Tibial artery (tissue), 4 donors: ENCODE measurements around the gene TSPAN5.

Experiments
- DNase-seq, 2 donors: peaks; one replicate each; pipeline ENCODE4 v3.0.0-alpha.2; 2019
- H3K27ac ChIP-seq, 2 donors: fragments of 200-600 bp; sonication (generic) in 1 of 2; 1 replicate in 1 of 2; 2 replicates in 1 of 2; pipeline ENCODE4 v1.5.1; 2018 to 2019; ENCODE audit warnings: mild to moderate bottlenecking in 1 of 2
- H3K27me3 ChIP-seq, 2 donors: fragments of 200-600 bp; sonication (generic) in 1 of 2; one replicate each; pipeline versions ENCODE4 v1.5.1 to v1.6.0; 2016 to 2019
- H3K36me3 ChIP-seq, 3 donors: fragments of 200-600 bp; sonication (generic) in 2 of 3; one replicate each; pipeline ENCODE4 v1.5.1; 2016 to 2019; ENCODE audit warnings: mild to moderate bottlenecking in 2 of 3
- H3K4me1 ChIP-seq, 4 donors: fragments of 200-600 bp; sonication (generic) in 2 of 4; 1 replicate in 3 of 4; 2 replicates in 1 of 4; pipeline ENCODE4 v1.5.1; 2016 to 2019
- H3K4me3 ChIP-seq, 2 donors: fragments of 200-600 bp; sonication (generic) in 1 of 2; 1 replicate in 1 of 2; 2 replicates in 1 of 2; pipeline ENCODE4 v1.5.1; 2018 to 2019; ENCODE audit warnings: mild to moderate bottlenecking in 2 of 2
- H3K9me3 ChIP-seq, 3 donors: fragments of 200-600 bp; sonication (generic) in 1 of 3; one replicate each; pipeline ENCODE4 v1.5.1; 2016 to 2019
- intact Hi-C: fragments of 100-400 bp; cut with DNase I; formaldehyde crosslinking; loops from one replicate; pipeline ENCODE4 v1.15.0; 2023; ENCODE audit warnings: low total_unique reads
- TF ChIP-seq, protein P1 (sequence below), 2 experiments: fragments of 200-600 bp in 1 of 2; fragments of 450-650 bp in 1 of 2; IDR thresholded peaks; one replicate each; pipeline ENCODE4 v1.5.1; 2017 to 2019; ENCODE audit warnings: antibody characterized with exemption in 2 of 2, mild to moderate bottlenecking in 1 of 2, moderate library complexity in 1 of 2

TSPAN5 gene

DNA sequence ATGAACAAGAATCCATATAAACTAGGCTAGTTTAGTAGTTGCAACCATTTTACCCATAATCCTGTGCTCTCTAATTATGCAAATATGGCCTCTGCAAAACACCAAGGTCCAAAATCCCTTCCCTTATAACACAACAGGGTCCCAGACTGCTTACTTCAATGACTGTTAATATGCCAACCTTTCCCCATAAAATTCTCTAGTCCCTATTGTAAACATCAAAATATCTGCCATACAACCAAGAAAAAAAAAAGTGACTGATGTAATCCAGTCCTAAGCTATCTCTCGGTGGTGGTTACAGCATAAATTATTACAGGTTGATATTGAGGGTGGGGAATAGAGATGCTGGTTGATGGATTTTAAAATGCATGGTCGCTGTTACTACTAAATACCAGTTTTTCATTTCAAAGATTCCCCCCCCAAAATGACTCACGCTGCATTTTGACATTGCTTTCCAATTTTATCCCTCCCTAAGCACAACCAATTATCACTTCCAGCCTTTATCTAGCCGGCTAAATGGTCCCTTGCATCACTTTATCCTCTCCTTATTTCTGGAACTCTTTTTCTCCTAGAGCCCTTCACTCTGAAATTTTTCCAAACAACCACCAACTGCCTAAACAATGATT is 44.8 kb downstream of the TSPAN5 start:
- no peak overlapping the region for H3K27ac ChIP-seq
- H3K4me1 ChIP-seq: no peaks in the 10 kb centered on the region
- H3K4me3 ChIP-seq: no peak overlapping the region
- intact Hi-C loops: no loop called here
- H3K27me3 ChIP-seq: no peaks in the 10 kb centered on the region
- no peak for DNase-seq
- no peaks in the 10 kb centered on the region for H3K9me3 ChIP-seq
- H3K36me3 ChIP-seq: no peaks in the 10 kb centered on the region
- TF ChIP-seq, protein P1, sequence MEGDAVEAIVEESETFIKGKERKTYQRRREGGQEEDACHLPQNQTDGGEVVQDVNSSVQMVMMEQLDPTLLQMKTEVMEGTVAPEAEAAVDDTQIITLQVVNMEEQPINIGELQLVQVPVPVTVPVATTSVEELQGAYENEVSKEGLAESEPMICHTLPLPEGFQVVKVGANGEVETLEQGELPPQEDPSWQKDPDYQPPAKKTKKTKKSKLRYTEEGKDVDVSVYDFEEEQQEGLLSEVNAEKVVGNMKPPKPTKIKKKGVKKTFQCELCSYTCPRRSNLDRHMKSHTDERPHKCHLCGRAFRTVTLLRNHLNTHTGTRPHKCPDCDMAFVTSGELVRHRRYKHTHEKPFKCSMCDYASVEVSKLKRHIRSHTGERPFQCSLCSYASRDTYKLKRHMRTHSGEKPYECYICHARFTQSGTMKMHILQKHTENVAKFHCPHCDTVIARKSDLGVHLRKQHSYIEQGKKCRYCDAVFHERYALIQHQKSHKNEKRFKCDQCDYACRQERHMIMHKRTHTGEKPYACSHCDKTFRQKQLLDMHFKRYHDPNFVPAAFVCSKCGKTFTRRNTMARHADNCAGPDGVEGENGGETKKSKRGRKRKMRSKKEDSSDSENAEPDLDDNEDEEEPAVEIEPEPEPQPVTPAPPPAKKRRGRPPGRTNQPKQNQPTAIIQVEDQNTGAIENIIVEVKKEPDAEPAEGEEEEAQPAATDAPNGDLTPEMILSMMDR (IDR thresholded peaks at IDR 0.05): no peak

- no peaks in the 10 kb centered on the region for H3K27me3 ChIP-seq
- H3K36me3 ChIP-seq: no peaks in the 10 kb centered on the region
- TF ChIP-seq, protein P1 (IDR thresholded peaks at IDR 0.05): no peak
- no peak overlapping the region for H3K4me3 ChIP-seq
- no peak overlapping the region for H3K27ac ChIP-seq
- no peaks in the 10 kb centered on the region for H3K4me1 ChIP-seq
- intact Hi-C loops: no loop called here
- no peaks in the 10 kb centered on the region for H3K9me3 ChIP-seq
- no peak for DNase-seq
Measured at GRCh38 chr4:98612318-98613250, 45.8 kb downstream of the TSPAN5 start.

GRCh38 chr4:98611677-98612317 is 46.6 kb downstream of the TSPAN5 start:
- Histone ChIP-seq H3K36me3 (no peaks in the 10 kb centered on the region), H3K27ac (no peak overlapping the region), H3K9me3 (no peaks in the 10 kb centered on the region), H3K4me1 (no peaks in the 10 kb centered on the region), H3K27me3 (no peaks in the 10 kb centered on the region), H3K4me3 (no peak overlapping the region)
- DNase-seq: no peak
- intact Hi-C loops: no loop called here
- TF ChIP-seq, protein P1 (IDR thresholded peaks at IDR 0.05): no peak

GRCh38 chr4:98610926-98611676 is 47.3 kb downstream of the TSPAN5 start:
- TF ChIP-seq, protein P1 (IDR thresholded peaks at IDR 0.05): no peak
- Histone ChIP-seq H3K9me3 (no peaks in the 10 kb centered on the region), H3K4me3 (no peak overlapping the region), H3K27me3 (no peaks in the 10 kb centered on the region), H3K27ac (no peak overlapping the region), H3K36me3 (no peaks in the 10 kb centered on the region), H3K4me1 (no peaks in the 10 kb centered on the region)
- DNase-seq: no peak
- intact Hi-C loops: no loop called here

DNA sequence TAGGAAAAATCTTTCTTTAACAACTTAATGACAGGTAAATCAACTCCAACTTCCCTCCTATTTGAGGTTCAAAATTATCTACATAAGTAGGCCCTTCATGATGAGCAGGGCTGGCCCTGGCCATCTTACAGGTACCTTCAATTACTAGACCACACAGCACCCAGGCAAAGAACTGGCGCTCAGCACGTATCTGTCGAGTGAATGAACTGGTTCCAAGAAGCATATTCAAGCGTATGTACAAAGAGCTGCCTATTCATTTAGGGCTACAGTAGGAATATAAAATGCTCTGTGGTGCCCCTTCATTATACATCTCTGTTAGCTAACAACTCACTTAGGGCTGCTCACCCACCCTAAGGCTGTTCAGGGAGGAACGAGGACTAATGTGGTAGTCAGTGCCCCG is 48.0 kb downstream of the TSPAN5 start:
- TF ChIP-seq, protein P1 (IDR thresholded peaks at IDR 0.05): no peak
- intact Hi-C loops: no loop called here
- H3K27ac ChIP-seq: no peak overlapping the region
- no peaks in the 10 kb centered on the region for H3K4me1 ChIP-seq
- no peak overlapping the region for H3K4me3 ChIP-seq
- no peak for DNase-seq
- H3K36me3 ChIP-seq: no peaks in the 10 kb centered on the region
- H3K9me3 ChIP-seq: no peaks in the 10 kb centered on the region
- H3K27me3 ChIP-seq: no peaks in the 10 kb centered on the region
